H1 (cell line): Measurements from ENCODE around the gene FBXO44. TPM values are rescaled to one million over a fixed set of nuclear protein-coding genes. Genes with fewer than 3 reads are reported as not detected.

ENCODE experiments used
- CTCF ChIA-PET: fragments of 300-600 bp; sonication (Branson Sonifier 250); formaldehyde crosslinking; loops from one replicate; lab custom pipeline; 2021; ENCODE audit not compliant: partially characterized antibody; lab: Charles Lee
- POLR2A ChIA-PET: fragments of 300-600 bp; sonication (Branson Sonifier 250); formaldehyde crosslinking; loops from one replicate; lab custom pipeline; 2021; ENCODE audit warnings: inconsistent platforms; ENCODE audit not compliant: partially characterized antibody; lab: Charles Lee
- DNase-seq, 2 experiments: peaks; one replicate each; pipeline versions ENCODE4 v3.0.0 to v3.0.0-alpha.2; 2010 to 2022; ENCODE audit warnings: low spot score in 2 of 2, low read depth in 1 of 2, mixed read lengths in 1 of 2
- FAIRE-seq: peaks from 2 replicates; lab custom pipeline; 2011; peaks lifted over from hg19 to GRCh38; lab: Jason Lieb, UNC
- H2AFZ ChIP-seq: 2 replicates; pipeline ENCODE4 v1.8.1; 2012; ENCODE audit warnings: low read length, inconsistent platforms
- H2AK5ac ChIP-seq: 2 replicates; pipeline ENCODE4 v1.6.1; 2013; ENCODE audit warnings: low read depth, low read length
- H2BK120ac ChIP-seq: replicated peaks from 2 replicates; pipeline ENCODE3; 2013; ENCODE audit warnings: low read depth, low read length, inconsistent platforms
- H2BK12ac ChIP-seq: 2 replicates; pipeline ENCODE4 v1.6.1; 2013; ENCODE audit warnings: low read depth, low read length
- H2BK15ac ChIP-seq: 2 replicates; pipeline ENCODE4 v1.6.1; 2013; ENCODE audit warnings: low read length
- H2BK20ac ChIP-seq: 2 replicates; pipeline ENCODE4 v1.6.1; 2013; ENCODE audit warnings: low read length
- H2BK5ac ChIP-seq: 2 replicates; pipeline ENCODE4 v1.6.1; 2013; ENCODE audit warnings: low read depth, low read length
- H3K14ac ChIP-seq: 2 replicates; pipeline ENCODE4 v1.6.1; 2013; ENCODE audit warnings: inconsistent platforms; ENCODE audit not compliant: insufficient read length
- H3K18ac ChIP-seq: 2 replicates; pipeline ENCODE4 v1.6.1; 2013; ENCODE audit warnings: low read length; ENCODE audit errors: extremely low read depth
- H3K23ac ChIP-seq: 2 replicates; pipeline ENCODE4 v1.6.1; 2013; ENCODE audit warnings: inconsistent platforms; ENCODE audit not compliant: insufficient read length
- H3K23me2 ChIP-seq: 2 replicates; pipeline ENCODE4 v1.6.1; 2013; ENCODE audit warnings: low read depth, low read length
- H3K27ac ChIP-seq: 2 replicates; pipeline ENCODE4 v1.6.1; 2011; ENCODE audit warnings: low read depth, low read length, inconsistent platforms
- H3K27me3 ChIP-seq, 4 experiments: replicated peaks in 1 of 4; 1 replicate in 1 of 4; 2 replicates in 3 of 4; pipeline versions ENCODE4 v1.6.1 to v1.8.1; 2011 to 2013; ENCODE audit warnings: low read length in 3 of 4, mild to moderate bottlenecking in 3 of 4, inconsistent platforms in 2 of 4, mixed read lengths in 2 of 4, moderate library complexity in 1 of 4; ENCODE audit not compliant: control insufficient read depth in 3 of 4, insufficient read depth in 3 of 4; ENCODE audit errors: extremely low read depth in 1 of 4
- H3K36me3 ChIP-seq, 4 experiments: 2 replicates each; pipeline versions ENCODE4 v1.6.1 to v1.8.1; 2011 to 2013; ENCODE audit warnings: mild to moderate bottlenecking in 4 of 4, low read length in 3 of 4, moderate library complexity in 2 of 4, control low read depth in 1 of 4, inconsistent platforms in 1 of 4; ENCODE audit not compliant: insufficient read depth in 4 of 4, control insufficient read depth in 2 of 4
- H3K4ac ChIP-seq: replicated peaks from 2 replicates; pipeline ENCODE3; 2013; ENCODE audit warnings: low read length, low read depth, mixed read lengths, inconsistent platforms; ENCODE audit not compliant: insufficient read length
- H3K4me1 ChIP-seq, 4 experiments: replicated peaks in 1 of 4; 1 replicate in 1 of 4; 2 replicates in 3 of 4; pipeline versions ENCODE4 v1.6.1 to v1.8.1; 2011 to 2013; ENCODE audit warnings: low read length in 3 of 4, inconsistent platforms in 2 of 4, mixed read lengths in 1 of 4; ENCODE audit not compliant: insufficient read depth in 4 of 4, control insufficient read depth in 3 of 4
- H3K4me2 ChIP-seq, 2 experiments: 2 replicates each; pipeline versions ENCODE4 v1.6.1 to v1.8.1; 2011 to 2013; ENCODE audit warnings: low read depth in 2 of 2, low read length in 2 of 2, control low read depth in 1 of 2, inconsistent platforms in 1 of 2, mild to moderate bottlenecking in 1 of 2; ENCODE audit not compliant: insufficient read depth in 1 of 2
- H3K4me3 ChIP-seq, 4 experiments: fragments of 200-600, 300-600 bp in 1 of 4; sonication (generic), shearing (Covaris generic), sonication (Bioruptor Twin) in 1 of 4; 2 replicates each; pipeline versions ENCODE4 v1.5.1 to v1.8.1; 2011 to 2016; ENCODE audit warnings: low read length in 4 of 4, low read depth in 3 of 4, control low read depth in 2 of 4, inconsistent platforms in 2 of 4, mild to moderate bottlenecking in 2 of 4, mixed read lengths in 1 of 4, moderate library complexity in 1 of 4; ENCODE audit not compliant: insufficient read depth in 2 of 4; ENCODE audit errors: extremely low read depth in 1 of 4
- H3K56ac ChIP-seq: replicated peaks from 2 replicates; pipeline ENCODE3; 2013; ENCODE audit warnings: low read depth, mild to moderate bottlenecking, mixed read lengths, low read length, inconsistent platforms; ENCODE audit not compliant: insufficient read length
- H3K79me1 ChIP-seq: 2 replicates; pipeline ENCODE4 v1.6.1; 2013; ENCODE audit warnings: low read depth, low read length, control low read depth
- H3K79me2 ChIP-seq, 2 experiments: 2 replicates each; pipeline versions ENCODE4 v1.6.1 to v1.8.1; 2012 to 2013; ENCODE audit warnings: low read length in 2 of 2, mild to moderate bottlenecking in 2 of 2, inconsistent platforms in 1 of 2; ENCODE audit not compliant: insufficient read depth in 2 of 2, control insufficient read depth in 1 of 2
- H3K9ac ChIP-seq, 4 experiments: replicated peaks in 1 of 4; 1 replicate in 1 of 4; 2 replicates in 3 of 4; pipeline versions ENCODE4 v1.6.1 to v1.8.1; 2011 to 2013; ENCODE audit warnings: low read depth in 3 of 4, low read length in 3 of 4, control low read depth in 2 of 4, mild to moderate bottlenecking in 2 of 4, moderate library complexity in 2 of 4, inconsistent platforms in 1 of 4; ENCODE audit errors: extremely low read depth in 1 of 4
- H3K9me3 ChIP-seq, 2 experiments: 2 replicates each; pipeline versions ENCODE4 v1.6.1 to v1.8.1; 2012 to 2013; ENCODE audit warnings: mild to moderate bottlenecking in 2 of 2, moderate library complexity in 2 of 2, control low read depth in 1 of 2, inconsistent platforms in 1 of 2, low read depth in 1 of 2, low read length in 1 of 2, mixed read lengths in 1 of 2; ENCODE audit not compliant: insufficient read depth in 2 of 2
- H4K20me1 ChIP-seq, 2 experiments: replicated peaks in 1 of 2; 2 replicates each; pipeline versions ENCODE3 to v1.8.1; 2011 to 2013; ENCODE audit warnings: inconsistent platforms in 2 of 2, low read length in 2 of 2, mild to moderate bottlenecking in 1 of 2; ENCODE audit not compliant: insufficient read depth in 2 of 2, control insufficient read depth in 1 of 2
- H4K5ac ChIP-seq: 2 replicates; pipeline ENCODE4 v1.6.1; 2013; ENCODE audit warnings: low read length, low read depth, mixed read lengths, inconsistent platforms; ENCODE audit not compliant: insufficient read length
- H4K8ac ChIP-seq: 2 replicates; pipeline ENCODE4 v1.8.0; 2013; ENCODE audit warnings: mild to moderate bottlenecking, moderate library complexity, low read length, inconsistent platforms; ENCODE audit not compliant: insufficient read depth; ENCODE audit errors: extremely low read depth
- H4K91ac ChIP-seq: replicated peaks from 2 replicates; pipeline ENCODE3; 2013; ENCODE audit warnings: low read length, mixed read lengths, inconsistent platforms; ENCODE audit not compliant: insufficient read length
- ASH2L ChIP-seq: fragments of 200-600, 300-600 bp; sonication (generic); IDR thresholded peaks from one replicate; pipeline ENCODE4 v1.7.1; 2017; ENCODE audit warnings: low read length
- CBX8 ChIP-seq: fragments of 300-800, 300-1000 bp; sonication (generic); IDR thresholded peaks from 2 replicates; pipeline ENCODE4 v1.7.1; 2016; ENCODE audit warnings: low read depth, low read length, borderline replicate concordance
- CEBPB ChIP-seq: IDR thresholded peaks from 2 replicates; pipeline ENCODE4 v1.6.1; 2012; ENCODE audit warnings: low read depth, low read length
- EZH2 ChIP-seq: fragments of 200-600 bp; sonication (generic); IDR thresholded peaks from 2 replicates; pipeline ENCODE4 v1.7.1; 2012; ENCODE audit warnings: low read depth, mild to moderate bottlenecking, moderate library complexity, low read length, inconsistent platforms; ENCODE audit not compliant: severe bottlenecking
- GTF2F1 ChIP-seq: IDR thresholded peaks from 2 replicates; pipeline ENCODE4 v1.6.1; 2012; ENCODE audit warnings: low read depth, low read length, improper control_type of control experiment, borderline replicate concordance
- KDM1A ChIP-seq: fragments of 200-600, 300-600 bp; sonication (generic); IDR thresholded peaks from 2 replicates; pipeline ENCODE4 v1.7.1; 2016; ENCODE audit warnings: mild to moderate bottlenecking, low read length, borderline replicate concordance
- NANOG ChIP-seq: IDR thresholded peaks from 2 replicates; pipeline ENCODE4 v1.6.1; 2011; ENCODE audit warnings: low read length, low read depth, mild to moderate bottlenecking, inconsistent platforms; ENCODE audit not compliant: insufficient read depth, poor library complexity, severe bottlenecking
- SAP30 ChIP-seq: fragments of 300-600 bp; sonication (generic); IDR thresholded peaks from 2 replicates; pipeline ENCODE4 v1.7.1; 2012; ENCODE audit warnings: low read length, moderate library complexity, mild to moderate bottlenecking, inconsistent platforms; ENCODE audit not compliant: insufficient read depth, insufficient replicate concordance
- SIX5 ChIP-seq: IDR thresholded peaks from 2 replicates; pipeline ENCODE4 v1.6.1; 2011; ENCODE audit warnings: mild to moderate bottlenecking, low read depth, low read length
- SP2 ChIP-seq: IDR thresholded peaks from 2 replicates; pipeline ENCODE4 v1.6.1; 2012; ENCODE audit warnings: mild to moderate bottlenecking, low read length, inconsistent platforms
- TBP ChIP-seq: IDR thresholded peaks from 2 replicates; pipeline ENCODE4 v1.6.1; 2011; ENCODE audit warnings: low read depth, low read length, improper control_type of control experiment
- TEAD4 ChIP-seq: IDR thresholded peaks from 2 replicates; pipeline ENCODE4 v1.6.1; 2012; ENCODE audit warnings: low read depth, low read length, inconsistent platforms, mixed read lengths
- YY1 ChIP-seq: IDR thresholded peaks from 2 replicates; pipeline ENCODE4 v1.6.1; 2011; ENCODE audit warnings: low read depth, mild to moderate bottlenecking, low read length
- ZNF274 ChIP-seq: IDR thresholded peaks from 2 replicates; pipeline ENCODE4 v1.7.0; 2012; ENCODE audit warnings: low read length, borderline replicate concordance; ENCODE audit errors: extremely low read depth
- WGBS, 2 experiments: shearing (Covaris generic) in 1 of 2; methylation state at CpG; one replicate each; pipeline versions ENCODE4 v1.1.6 to v1.1.7; 2013 to 2015; ENCODE audit warnings: low lambda C conversion rate in 2 of 2, mixed read lengths in 2 of 2, inconsistent platforms in 1 of 2, low coverage in 1 of 2, missing lambda C conversion rate in 1 of 2; ENCODE audit not compliant: insufficient replicate concordance in 2 of 2, insufficient coverage in 1 of 2, insufficient read length in 1 of 2; ENCODE audit errors: extremely low coverage in 1 of 2, missing lambda C conversion rate in 1 of 2; 5-methylcytosine and 5-hydroxymethylcytosine counted together
- polyA plus RNA-seq, 7 experiments: library from polyadenylated mRNA; depleted of rRNA in 3 of 7; stranded (reverse) in 5 of 7; unstranded in 2 of 7; fragments of >200 nt in 5 of 7; fragments of 200-250 nt in 2 of 7; gene quantifications; 1 replicate in 5 of 7; 2 replicates in 1 of 7; 4 replicates in 1 of 7; pipeline versions ENCODE4 v1.2.1 to v1.2.3, GENCODE V29; 2011 to 2013; ENCODE audit warnings: missing spikeins in 2 of 7, mixed read lengths in 2 of 7
- total RNA-seq: library from RNA; stranded (reverse); fragmentation: NEBNext Ultra II Directional; extraction: Animal tissue kit (Norgen Biotek cat#: 25700); gene quantifications from 2 replicates; pipeline ENCODE4 v1.2.1, GENCODE V29; 2021

FBXO44 gene
- total and polyA plus RNA-seq, 2 of the 8 experiments (the other 6 are each of a cell fraction or from before 2014, with no cell fraction given), result 27.0 to 27.2 TPM

- H4K20me1 ChIP-seq, result peaks cover 3 to 15% of the 10 kb centered on the region in 2 experiments
- ChIA-PET POLR2A (interaction anchor here (0.9 to 1.7 kb wide), 4 partner anchors 17 to 596 kb away, joined by 3 to 5 read pairs (median 4); no protein-coding TSS in a partner anchor), CTCF (interaction anchor here (0.6 to 2.0 kb wide), 7 partner anchors 26 to 170 kb away, joined by 3 to 8 read pairs (median 3); partner anchors contain the start of gene DISP3)
- H4K91ac ChIP-seq, result no peak overlapping the region
- no peak overlapping the region for H3K9ac ChIP-seq
- no peaks in the 10 kb centered on the region for H3K9me3 ChIP-seq
- H3K14ac ChIP-seq, result no peak overlapping the region
- H3K4me1 ChIP-seq, result peaks cover 6 to 28% (median 23%) of the 10 kb centered on the region in 4 experiments
- no peak overlapping the region for H2BK12ac ChIP-seq
- no peak overlapping the region for H3K23ac ChIP-seq
- H4K8ac ChIP-seq, result no peak overlapping the region
- no peak for DNase-seq
- H3K79me2 ChIP-seq, result peaks cover 0 to 7% of the 10 kb centered on the region in 2 experiments; a peak in 1 of 4 replicates
- no peaks in the 10 kb centered on the region; the same call in 1 of the 2 replicates for H3K23me2 ChIP-seq
- H3K56ac ChIP-seq, result no peak overlapping the region
- H3K4me2 ChIP-seq, result peak overlapping the region in 1 of 2 experiments; percentile 46; a peak in 1 of 4 replicates
- H3K27ac ChIP-seq, result no peak overlapping the region
- no peak overlapping the region for H4K5ac ChIP-seq
- H3K4ac ChIP-seq, result no peak overlapping the region
- H3K36me3 ChIP-seq, result no peaks in the 10 kb centered on the region; a peak in 1 of 8 replicates
- H2BK120ac ChIP-seq, result no peak overlapping the region
- no peak overlapping the region for H2AK5ac ChIP-seq
- H2BK5ac ChIP-seq, result no peak overlapping the region
- H3K79me1 ChIP-seq, result peaks cover 3% of the 10 kb centered on the region
- no peak overlapping the region for H3K4me3 ChIP-seq
- no peak overlapping the region for H2BK20ac ChIP-seq
- peaks cover 0 to 4% (median 2%) of the 10 kb centered on the region in 4 experiments; a peak in 2 of 7 replicates for H3K27me3 ChIP-seq
- H2BK15ac ChIP-seq, result no peak overlapping the region
- 86% methylated on average over 6 of the region's 6 CpGs; no CpG with 5 or more reads in 1 of the 2 experiments for WGBS, 2 experiments
- H2AFZ ChIP-seq, result no peak overlapping the region
- H3K18ac ChIP-seq, result no peak overlapping the region
- FAIRE-seq, result no peak
- no peak for TF ChIP-seq CEBPB
- TF ChIP-seq SIX5, result no peak
- TF ChIP-seq SP2, result no peak
- no peak for TF ChIP-seq KDM1A
- TF ChIP-seq EZH2, result no peak
- no peak for TF ChIP-seq ZNF274
- TF ChIP-seq ASH2L, result no peak
- no peak for TF ChIP-seq NANOG
- TF ChIP-seq CBX8, result no peak
- no peak for TF ChIP-seq YY1
- TF ChIP-seq GTF2F1, result no peak
- no peak for TF ChIP-seq TEAD4
- TF ChIP-seq SAP30, result no peak
- TF ChIP-seq TBP, result no peak
Observed at GRCh38 chr1:11648039-11648438, 6.6 kb upstream of the FBXO44 start.
